Activated CD8-positive, alpha-beta memory T cell treated with anti-CD3 and anti-CD28 coated beads for 1 hour (primary cell): Measurements from ENCODE around the gene WDFY2.

Experiments used
- DNase-seq, 2 donors: peaks; one replicate each; pipeline ENCODE4 v3.0.0-alpha.2; 2020; ENCODE audit warnings: low read depth in 1 of 2; ENCODE audit errors: extremely low read depth in 1 of 2

Gene WDFY2

GRCh38 chr13:51784097-51784496 is 199.8 kb downstream of the WDFY2 start:
- no peak for DNase-seq

DNA sequence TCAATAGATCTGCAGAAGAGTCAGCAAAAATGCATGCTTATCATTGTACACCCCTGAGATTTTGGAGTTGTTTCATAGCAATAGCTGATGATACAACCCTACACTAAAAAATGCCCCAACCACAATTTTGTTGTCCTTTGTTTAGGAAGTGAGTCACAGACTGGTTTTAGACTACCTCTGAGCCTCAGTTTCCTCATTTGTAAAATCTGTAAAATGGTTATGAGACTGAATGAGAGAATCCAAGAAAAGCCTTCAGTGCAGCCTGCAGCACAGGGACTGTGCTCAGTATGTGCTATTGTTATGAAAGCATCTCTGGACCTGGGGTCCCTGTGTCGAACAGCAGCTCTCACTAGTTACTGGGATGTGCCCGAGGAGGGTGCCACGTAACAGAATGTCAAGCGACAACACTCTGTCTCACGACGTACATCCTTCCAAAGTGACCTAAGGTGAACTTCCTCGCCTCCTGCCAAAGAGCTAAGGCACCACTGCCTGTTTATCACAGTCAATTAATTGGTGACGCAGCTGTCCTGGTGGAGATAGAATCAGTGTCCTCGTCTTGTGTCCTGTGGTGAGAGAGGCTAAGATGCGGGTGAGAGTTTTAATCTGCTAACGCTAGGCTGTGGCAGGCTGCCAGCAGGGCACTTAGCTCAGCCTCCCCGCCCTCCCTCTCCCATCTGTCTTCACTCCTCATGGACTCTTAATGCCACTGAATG is 201.6 kb downstream of the WDFY2 start:
- DNase-seq: no peak

- no peak for DNase-seq
Measured at GRCh38 chr13:51786425-51787265, 202.4 kb downstream of the WDFY2 start.

- no peak for DNase-seq
Measured at GRCh38 chr13:51793570-51794271, 209.5 kb downstream of the WDFY2 start.

GRCh38 chr13:51794964-51795363 is 210.7 kb downstream of the WDFY2 start:
- no peak for DNase-seq

- DNase-seq: no peak
Measured at GRCh38 chr13:51795419-51795818, 211.2 kb downstream of the WDFY2 start.

DNA sequence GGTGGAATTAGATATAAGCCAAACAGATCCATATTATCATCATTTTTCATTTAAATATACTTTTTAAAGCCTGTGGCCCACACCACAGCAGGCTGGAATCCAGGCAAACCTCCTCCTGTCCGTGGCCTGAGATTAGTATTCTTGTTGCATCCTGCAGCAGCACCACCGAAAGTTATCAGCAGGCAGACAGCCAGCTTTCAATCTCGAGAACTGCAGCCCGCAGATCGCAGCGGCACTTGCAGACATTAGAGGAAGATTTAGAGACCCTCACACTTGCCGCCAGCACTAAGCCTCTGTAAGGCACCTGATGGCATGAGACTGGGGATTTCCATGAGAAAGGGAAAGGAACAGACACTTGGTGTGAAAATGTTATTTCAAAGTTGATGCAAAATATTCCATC is 212.3 kb downstream of the WDFY2 start:
- DNase-seq: no peak

DNA sequence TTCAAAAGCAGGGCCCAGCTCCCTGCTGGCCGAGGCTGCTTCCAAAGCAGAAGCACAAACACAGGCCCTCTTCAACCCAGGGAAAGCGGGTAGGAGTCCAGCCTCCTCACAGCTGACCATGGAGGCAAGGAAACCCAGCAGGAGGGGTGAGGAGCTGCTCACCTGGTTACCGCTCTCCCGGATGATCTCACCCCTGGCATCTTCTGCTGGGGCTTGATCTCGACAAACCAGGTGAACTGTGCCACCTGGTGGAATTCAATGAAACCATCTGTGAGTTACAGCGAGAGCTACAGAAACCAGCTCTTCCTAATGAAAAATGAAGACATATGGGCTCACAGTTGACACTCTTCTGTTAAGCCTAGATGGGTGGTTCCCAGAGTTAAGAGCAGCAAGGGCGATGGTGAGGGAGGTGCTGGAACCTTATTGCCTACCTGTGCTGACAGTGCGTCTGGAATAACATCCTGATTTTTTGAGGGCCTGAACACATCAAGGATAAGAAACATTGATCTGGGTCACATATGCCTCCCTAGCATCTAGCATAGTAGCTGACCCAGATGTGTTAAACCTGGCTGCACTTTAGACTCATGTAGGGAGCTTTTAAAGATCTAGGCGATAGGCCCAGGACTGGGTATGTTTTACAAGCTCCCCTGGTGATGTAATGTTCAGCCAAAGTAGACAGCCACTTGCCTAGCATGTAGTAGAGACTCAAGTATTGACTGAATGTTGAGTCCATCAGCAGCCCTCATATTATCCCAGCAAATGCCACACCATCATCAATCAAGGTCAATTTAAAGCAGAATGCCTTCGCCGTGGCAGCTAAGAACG is 213.6 kb downstream of the WDFY2 start:
- DNase-seq: peak in 1 of 2 donors; percentile 27

DNA sequence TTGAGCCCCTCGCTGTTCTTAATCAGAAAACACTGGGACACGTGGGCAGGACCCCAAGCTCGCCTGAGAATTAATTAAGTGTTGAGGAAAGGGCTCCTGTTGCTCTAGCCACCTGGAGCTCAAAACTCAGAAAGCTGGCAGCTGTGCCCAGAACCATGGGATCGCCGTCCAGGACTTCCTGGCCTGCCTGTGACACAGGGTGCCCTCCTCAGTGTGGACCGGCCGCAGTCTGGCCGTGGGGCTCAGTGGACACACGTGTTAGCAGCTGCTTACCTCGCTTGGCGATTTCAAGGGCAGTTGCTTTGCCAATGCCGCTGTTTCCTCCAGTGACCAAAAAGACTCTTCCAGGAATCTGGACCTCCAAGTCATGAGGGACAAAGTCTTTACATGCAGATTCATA is 215.0 kb downstream of the WDFY2 start:
- DNase-seq: no peak

- no peak for DNase-seq
Measured at GRCh38 chr13:51800486-51800885, 216.2 kb downstream of the WDFY2 start.

GRCh38 chr13:51801631-51802099 is 217.4 kb downstream of the WDFY2 start:
- DNase-seq: no peak

- no peak for DNase-seq
Measured at GRCh38 chr13:51802631-51803418, 218.6 kb downstream of the WDFY2 start.

DNA sequence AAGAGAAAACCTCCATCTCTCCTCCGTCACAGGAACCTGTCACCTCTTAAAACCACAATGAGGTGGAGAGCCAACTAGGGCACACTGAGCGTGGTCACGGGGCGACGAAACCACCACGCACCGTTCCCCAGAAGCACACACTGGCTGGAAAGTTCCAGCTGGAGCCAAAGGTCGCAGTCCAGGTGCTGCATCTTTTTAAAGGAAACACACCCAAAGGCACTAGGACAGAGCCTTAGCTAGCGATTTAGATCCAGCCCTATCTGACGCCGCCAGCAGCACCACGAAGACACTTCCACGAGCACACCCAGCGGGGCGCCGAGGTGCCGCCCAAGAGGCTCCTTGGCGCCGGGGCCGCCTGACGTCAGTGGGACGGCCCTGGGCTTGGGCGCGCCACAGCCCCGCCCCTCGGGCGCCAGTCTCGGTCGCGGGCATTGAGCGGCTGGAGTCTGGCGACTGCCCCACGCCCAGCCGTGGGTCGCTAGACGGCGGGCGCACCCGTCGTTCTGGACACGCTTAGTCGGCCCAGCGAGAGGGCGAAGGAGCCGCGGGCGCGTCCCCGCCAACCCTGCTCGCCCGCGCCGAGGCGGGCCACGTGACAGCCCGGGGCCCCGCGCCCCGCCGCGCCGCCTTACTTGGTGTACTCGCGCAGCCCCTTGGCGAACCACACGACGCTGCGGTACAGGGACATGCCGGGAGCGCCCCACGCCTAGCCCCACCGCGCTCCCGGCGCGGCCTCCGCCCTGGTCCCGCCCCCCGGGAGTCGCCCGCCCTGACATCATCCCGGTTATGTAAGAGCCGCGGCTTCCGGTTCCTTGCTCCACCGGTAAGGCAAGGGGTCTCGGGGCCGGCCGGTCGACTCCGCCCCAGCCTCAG is 219.4 kb downstream of the WDFY2 start, which contains the start of gene DHRS12:
Gene DHRS12, minus strand, starts transcription at position 742 of the 873 bp plus-strand sequence. CDS start 4,504 bp downstream, outside the sequence.
- peak; percentile 73 to 75 for DNase-seq

- no peak for DNase-seq
Measured at GRCh38 chr13:51804295-51805172, 220.3 kb downstream of the WDFY2 start.

DNA sequence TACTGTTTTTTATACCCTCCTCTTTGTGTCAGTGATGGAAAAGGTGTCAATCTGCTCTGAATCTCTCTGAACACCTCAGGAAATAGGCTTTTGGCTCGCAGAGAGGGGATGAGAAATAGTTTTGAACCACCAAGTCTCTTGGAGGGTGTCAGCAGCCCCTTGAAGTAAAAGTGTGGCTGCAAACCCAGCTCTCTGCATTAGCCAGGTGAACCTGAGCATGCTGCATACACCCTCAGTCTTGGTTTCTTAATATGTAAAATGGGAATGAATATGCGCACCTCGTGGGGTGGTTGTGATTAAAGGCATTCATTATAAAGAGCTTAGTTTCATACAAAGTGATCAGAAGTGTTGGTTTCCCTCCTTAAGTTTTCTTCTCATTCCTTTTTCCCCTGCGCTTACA is 221.1 kb downstream of the WDFY2 start:
- DNase-seq: no peak

- no peak for DNase-seq
Measured at GRCh38 chr13:51805925-51806324, 221.7 kb downstream of the WDFY2 start.

- no peak for DNase-seq
Measured at GRCh38 chr13:51806566-51806965, 222.3 kb downstream of the WDFY2 start.

DNA sequence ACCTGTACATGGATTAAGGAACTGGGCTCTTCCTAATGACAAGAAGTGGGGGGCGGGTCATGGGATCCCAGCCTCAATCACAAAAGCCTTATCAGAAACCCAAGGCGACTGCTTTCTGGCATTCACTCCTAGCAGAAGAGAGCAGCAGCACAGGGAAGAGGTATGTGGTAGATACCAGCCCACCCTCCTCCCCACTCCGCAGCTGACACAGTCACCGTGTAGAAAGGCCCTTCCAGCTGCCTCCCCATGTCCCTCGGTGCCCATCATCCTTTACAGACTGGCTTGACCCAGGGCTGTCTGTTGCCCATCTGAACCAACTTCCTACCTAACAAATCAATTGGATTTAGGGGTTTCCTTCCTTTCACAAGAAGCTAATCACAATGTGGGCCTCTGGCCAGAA is 222.8 kb downstream of the WDFY2 start:
- DNase-seq: no peak
